GM19455 (cell line): Measurements from ENCODE around the gene ATP10A.
"Not testable (repeated sequence)": the region's sequence is repeated elsewhere in the genome, so short reads cannot be mapped to it uniquely, and the experiment has no call there.

Experiments used
- ATAC-seq: cut with Tn5 transposase; IDR thresholded peaks from one replicate; pipeline ENCODE4 v1.9.1; 2021; ENCODE audit not compliant: unreplicated experiment

Gene ATP10A

DNA sequence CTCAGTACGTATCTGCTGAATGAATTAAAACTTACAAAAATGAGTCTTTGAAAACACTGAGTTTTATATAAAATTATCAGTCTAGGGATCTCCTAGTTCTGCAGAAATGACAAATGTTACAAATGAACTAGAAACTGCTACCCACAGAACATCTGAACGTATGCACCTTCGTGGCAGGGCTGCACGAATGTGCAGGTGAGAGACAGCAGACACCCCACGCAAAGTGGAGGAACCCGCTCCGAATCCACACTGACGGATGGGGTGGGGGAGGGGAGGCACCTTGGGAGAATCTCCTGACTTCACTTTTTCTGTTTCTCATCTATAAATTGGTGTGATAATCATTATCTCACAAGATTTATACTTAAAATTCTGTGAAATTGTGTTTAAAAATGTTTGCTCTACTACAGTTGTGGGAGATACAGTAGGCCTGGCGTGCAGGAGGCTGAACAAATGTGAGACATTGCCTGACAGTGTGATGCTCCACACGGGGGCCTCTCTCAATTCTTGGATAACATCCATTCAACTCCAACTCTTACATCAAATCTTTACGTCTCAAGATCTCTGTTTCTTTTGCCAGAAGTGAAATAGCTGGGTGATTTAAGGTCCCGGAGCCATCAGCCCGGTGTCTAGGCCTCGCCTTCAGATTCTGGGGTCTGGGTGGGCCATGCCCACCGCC, 86.9 kb downstream of the ATP10A start:
- no peak for ATAC-seq

DNA sequence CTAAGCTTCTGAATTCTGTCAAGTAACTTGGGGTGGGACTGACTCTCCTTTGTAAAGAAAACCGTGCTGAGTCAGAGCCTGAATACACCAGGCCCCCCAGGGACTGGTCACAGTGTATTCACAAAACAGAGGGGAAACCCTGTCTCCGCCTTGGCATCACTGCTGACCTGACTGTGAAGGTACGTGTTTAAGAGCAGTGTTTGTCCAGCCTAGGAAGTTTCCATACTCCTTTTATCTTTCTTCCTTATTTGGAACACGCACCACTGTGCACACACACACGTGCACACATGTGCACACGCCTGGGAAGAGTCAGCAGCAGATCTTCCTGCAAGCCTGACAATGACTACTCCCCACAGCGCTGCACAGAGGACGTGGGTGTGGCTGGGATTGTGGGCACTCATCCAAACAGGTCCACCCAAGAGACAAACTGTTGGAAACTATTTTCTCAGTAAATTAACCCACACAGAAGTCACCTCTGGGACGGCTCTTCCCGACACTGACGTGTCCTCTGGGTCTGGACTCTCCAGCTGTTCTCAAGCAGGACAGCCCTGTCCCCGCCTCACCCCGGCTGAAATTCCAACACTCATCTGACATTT, 87.7 kb downstream of the ATP10A start:
- ATAC-seq = peak; percentile 64

DNA sequence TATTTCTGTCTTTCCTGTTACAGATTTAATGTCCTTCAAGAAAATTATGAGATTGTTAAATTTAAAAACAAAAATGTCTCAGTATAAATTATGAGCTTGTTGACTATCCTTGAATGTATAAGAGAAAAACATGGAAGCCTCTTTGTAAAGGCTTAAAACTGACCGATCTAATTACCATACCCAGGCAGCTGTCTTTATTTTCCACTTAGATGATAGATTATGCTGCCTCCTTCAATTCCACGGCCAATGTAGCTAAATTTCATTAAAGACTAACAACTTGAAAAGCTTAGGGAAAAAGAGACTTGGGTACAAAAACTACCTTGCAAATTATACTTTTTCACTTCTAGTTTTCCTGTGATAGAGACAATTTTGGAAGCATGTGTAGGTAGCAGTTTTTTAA, 88.3 kb downstream of the ATP10A start:
- no peak for ATAC-seq

DNA sequence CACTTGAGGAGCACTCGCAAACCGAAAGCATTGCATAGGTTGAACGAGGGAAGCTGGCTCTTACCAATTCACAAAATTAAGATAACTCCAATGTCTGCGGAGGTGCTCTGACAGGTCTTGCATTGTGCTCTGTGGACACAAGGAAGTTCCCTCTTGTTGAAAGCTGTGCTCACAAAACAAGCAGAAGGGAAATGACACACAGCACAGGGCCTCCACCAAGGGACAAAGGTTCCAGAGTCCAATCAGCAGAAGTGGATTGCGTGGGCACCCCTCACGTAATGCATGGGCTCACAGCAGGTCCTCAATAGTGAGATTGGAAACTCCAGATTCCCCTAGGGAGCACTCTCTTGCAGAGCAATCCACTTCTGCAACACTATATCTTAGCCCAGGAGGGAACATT, 89.9 kb downstream of the ATP10A start:
- ATAC-seq = no peak

DNA sequence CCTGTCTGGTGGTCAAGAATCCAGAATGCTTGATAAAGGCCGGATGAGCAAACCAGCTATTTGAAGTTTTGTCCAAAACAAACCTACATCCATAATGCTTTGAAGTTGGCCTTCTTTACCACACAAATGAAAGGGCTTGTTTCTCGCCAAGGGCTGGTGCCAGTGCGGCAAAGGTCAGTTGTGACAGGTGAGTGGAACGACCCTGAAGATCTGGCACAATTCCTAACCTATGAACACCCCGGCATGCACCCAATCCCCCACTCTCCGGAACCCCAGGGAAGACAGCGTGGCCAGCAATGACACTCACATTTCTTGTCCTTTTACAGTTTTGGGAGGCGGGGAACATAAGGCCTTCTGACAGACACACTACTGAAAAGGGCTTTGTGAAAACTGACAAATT, 90.6 kb downstream of the ATP10A start:
- no peak for ATAC-seq

DNA sequence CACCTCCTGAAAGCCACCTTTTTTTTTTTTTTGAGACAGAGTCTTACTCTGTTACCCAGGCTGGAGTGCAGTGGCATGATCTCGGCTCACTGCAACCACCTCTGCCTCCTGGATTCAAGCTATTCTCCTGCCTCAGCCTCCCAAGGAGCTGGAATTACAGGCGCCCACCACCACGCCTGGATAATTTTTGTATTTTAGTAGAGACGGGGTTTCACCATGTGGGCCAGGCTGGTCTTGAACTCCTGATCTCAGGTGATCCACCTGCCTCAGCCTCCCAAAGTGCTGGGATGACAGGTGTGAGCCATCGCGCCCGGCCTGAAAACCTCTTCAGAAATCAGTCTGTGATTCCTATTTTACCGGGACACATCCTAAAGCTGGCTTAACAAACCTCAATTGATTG, 91.4 kb downstream of the ATP10A start:
- ATAC-seq = not testable (repeated sequence)

DNA sequence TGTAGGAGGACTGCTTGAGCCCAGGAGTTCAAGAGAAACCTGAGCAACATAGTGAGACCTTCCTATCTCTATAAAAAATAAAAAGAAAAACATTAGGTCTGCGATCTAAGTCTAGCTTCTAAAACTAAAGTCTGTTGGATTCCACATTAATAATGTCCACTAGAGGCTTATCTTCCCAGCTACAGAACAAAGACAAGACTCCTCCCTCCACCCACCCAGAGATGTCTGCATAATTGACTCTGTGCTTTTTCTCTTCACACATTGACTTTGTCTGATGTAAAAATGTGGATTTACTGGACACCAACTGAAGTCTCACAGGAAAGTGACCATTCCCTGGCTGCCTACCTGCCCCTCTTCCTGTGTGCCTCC, 91.8 kb downstream of the ATP10A start:
- ATAC-seq = no peak

DNA sequence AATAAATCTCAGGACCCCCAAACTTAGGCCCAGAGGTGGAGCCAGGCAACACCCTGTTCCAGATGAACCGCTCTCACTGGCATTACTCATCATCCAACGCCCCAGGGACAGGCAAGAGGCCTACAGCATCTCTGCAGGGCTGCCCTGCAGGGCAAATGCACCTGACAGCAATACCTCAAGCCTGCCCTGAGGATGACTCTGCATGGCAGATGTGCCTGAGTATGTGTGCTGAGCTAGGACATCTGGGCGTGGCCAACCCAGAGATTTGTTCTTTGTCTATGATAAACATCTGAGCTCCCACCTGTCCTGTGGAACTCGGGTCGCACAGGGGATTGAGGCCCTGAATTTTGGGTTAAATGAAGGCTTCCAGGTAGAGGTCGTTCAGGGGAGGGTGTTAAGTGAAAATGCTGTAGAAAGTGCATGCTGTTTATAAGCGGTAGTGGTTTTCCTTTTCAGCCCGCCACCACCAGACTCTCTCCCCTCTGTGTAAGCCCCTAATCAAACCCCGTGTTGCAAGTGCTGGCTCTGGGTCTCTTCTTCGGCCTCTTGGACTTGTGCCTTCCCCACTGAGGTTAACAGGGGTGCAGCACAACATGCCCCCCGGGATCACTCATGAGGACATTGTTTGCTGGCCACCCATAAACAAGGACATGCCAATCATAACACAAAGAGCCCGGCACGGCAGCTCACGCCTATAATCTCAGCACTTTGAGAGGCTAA, 92.3 kb downstream of the ATP10A start:
- no peak for ATAC-seq

DNA sequence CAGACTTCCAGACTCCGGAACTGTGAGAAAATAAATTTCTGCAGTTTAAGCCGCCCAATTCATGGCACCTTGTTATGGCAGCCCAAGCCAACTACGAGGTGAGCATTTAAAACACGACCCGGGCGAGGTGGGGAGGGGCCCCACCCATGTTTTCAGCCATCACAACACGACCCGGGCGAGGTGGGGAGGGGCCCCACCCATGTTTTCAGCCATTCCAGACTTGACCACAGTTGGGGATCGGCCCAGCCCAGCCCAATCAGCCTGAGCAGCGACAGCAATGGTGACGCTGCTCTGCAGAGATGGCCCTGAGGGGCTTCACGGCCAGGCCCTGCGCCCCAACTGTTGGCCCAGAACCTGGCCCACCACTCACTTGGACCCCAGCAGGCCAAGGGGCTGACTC, 93.1 kb downstream of the ATP10A start:
- no peak for ATAC-seq

DNA sequence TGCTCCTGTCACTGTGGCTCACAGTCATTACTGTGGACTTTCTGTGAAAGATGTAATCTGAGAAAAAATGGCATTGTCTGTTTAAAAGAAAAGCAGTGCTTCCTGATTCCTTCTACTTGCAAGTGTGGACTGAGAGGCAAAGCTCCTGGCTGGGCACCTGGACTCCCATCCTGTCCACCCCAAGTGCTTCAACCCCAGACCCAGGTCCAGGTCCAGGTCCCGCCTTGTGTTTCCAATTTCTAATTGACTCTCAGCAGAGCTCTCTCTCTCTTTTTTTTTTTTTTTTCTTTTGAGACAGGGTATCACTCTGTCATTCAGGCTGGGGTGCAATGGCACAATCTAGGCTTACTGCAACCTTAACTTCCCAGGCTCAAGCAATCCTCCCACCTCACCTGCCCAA, 94.9 kb downstream of the ATP10A start:
- ATAC-seq = no peak

DNA sequence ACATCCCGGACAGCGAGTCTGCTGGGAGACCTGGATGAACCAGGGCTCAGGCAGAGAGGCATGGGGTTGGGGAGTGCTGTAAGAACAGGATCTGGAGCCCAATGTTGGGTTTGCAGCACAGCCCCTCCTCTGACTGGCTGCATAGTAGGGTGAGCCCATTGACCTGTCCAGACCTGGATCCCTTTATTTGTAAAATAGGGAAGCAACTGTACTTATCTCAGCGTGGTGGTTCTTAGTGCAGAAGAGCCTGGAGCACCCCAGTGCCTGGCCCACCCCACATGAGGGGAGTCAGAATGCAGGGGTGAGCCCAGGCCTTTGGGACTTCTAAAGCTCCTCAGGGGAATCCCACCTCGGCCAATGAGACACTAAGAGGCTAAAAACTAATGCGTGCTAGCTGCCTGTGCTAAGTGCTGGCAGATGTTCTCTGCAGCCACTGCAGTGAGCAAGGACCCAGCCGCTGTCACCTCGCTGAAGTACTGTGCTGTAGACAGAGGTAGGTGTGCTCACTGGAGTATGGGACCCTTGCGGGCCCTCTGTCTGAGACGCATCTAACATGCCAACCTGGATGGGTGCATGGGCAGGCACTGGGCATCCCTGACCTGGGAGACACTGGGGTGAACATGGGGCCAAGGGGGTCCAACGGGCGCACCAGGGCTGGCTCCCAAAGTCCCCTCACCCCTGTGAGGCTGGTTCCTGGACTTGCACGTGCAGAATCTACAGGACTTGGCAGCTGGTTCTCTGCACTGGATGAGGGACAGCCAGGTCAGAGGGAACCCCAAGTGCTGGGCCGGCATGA, 95.6 kb downstream of the ATP10A start:
- no peak for ATAC-seq

DNA sequence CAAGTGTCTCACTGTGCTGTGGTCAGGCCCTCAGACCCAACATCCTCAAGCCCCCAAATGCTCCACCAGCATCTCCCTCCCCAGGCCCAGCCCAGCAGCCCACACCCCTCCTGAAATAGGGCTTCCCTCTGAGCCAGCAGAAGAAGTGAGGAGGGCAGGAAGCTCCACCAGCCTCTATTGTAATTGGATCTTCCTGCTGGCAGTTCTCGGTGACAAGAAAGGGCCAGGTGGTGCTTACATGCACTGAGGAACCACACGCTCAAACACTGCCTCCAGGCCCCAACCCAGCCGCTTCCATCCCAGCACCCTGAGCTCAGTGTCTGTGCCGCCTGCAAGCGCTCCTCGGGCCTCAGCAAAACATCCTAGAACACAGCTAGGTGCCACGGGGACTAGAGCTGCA, 96.7 kb downstream of the ATP10A start:
- no peak for ATAC-seq

DNA sequence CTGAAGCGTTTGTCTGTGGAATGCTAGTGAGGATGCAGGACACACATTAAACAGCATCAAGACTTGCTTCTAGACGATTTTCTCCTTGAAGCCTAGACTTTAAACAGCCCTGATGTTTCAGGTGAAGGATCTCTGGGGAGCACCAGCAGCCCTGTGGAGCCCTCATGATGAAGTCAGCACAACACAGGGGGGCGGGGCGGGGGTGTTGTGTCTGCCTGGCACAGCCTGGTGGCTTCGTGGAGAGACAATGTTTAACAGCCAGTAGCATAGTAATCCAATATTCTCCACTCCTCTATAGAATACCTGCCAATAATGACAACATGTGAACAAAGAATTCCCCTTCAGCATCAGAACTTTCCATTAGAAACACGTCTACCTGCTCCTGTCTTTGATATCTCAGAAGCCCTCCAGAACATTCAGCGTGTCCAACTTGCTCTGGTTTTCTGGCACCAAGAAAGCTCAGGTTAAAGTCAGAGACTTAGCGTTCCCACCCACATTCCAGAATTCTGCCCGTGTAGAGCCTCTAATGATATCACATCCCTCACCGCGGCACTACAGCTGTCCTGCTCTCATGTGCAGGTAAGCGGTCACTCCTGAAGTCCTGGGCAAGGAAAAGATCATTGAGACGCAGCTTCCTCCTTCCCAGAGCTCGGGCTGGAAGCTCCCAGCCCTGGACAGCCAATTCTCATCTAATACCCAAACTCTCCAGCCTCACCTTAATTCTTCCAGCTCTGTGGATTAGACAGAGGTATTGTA, 98.0 kb downstream of the ATP10A start:
- no peak for ATAC-seq

DNA sequence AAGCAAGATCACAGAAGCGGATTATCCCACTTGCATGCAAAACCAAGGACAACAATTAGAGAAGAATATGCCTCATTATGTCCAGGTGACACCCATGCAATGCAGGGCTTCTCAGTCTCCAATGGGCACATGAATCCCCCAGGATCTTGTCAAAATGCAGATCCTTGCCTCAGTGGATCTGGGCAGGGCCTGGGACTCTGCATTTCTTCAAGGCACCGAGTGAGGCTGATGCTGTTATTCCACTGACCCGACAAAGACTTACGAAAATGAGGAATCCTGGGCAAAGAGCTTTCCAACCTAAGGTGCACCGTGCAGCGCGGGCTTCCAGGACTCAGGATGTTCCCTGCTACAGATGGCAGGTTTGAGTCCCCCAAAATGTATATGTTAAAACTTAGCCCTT, 99.2 kb downstream of the ATP10A start:
- ATAC-seq = no peak

DNA sequence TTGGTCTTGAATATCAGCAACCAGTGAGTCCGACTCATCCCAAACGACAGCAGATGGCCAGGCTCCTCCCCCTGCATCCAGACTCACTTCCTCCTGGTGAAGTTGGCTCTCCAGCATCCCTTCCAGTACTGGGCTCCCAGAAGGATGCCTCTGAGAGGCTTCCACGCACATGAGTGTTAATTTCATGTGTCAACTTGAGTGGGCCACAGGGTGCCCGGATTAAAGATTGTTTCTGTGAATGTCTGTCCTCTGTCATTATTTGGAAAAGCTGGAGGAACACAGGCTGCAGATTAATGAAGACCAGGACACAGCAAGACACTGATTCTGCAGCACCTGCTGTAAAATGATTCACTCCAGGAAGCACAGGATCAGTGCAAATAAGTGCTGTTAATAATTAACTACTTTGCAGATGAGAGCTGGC, 99.8 kb downstream of the ATP10A start:
- no peak for ATAC-seq

DNA sequence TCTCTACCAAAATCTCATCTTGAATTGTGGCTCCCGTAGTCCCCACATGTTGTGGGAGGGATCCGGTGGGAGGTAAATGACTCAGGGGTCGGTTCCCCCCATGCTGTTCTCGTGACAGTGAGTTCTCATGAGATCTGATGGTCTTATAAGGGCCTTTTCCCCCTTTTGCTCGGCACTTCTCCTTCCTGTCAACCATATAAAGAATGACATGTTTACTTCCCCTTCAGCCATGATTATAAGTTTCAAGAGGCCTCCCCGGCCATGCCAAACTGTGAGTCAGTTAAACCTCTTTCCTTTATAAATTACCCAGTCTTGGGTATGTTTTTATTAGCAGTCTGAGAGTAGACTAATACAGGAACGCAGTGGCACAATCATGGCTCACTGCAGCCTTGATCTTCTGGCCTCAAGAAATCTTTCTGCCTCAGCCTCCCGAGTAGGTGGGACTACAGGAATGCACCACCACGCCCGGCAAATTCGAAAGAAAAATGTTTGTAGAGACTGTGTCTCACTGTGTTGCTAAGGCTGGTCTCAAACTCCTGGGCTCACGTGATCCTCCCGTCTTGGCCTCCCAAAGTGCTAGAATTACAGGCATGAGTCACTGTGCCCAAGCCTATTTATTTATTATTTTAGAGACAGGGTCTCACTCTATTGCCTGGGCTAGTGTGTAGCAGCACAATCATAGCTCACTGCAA, 101.0 kb downstream of the ATP10A start:
- ATAC-seq = no peak

DNA sequence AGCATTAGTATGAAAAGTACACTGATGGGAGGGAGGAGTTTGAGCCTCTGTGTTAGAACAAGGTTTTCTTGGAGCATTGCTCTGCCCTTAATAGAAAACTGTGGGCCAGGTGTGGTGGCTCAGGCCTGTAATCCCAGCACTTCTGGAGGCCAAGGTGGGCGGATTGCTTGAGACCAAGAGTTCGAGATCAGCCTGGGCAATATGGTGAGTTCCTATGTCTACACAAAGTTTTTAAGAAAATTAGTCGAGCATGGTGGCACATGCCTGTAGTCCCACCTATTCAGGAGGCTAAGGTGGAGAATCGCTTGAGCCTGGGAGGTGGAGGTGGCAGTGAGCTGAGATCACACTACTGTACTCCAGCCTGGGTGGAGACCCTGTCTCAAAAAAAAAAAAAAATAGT, 103.7 kb downstream of the ATP10A start:
- ATAC-seq = no peak

DNA sequence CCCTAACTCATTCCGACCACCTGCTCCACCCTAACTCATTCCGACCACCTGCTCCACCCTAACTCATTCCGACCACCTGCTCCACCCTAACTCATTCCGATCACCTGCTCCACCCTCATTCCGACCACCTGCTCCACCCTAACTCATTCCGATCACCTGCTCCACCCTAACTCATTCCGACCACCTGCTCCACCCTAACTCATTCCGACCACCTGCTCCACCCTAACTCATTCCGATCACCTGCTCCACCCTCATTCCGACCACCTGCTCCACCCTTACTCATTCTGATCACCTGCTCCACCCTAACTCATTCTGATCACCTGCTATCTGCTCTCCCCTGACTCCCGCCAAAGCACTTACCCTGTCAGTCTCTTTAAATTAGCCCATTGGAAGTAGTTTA, 104.5 kb downstream of the ATP10A start:
- ATAC-seq = not testable (repeated sequence)

DNA sequence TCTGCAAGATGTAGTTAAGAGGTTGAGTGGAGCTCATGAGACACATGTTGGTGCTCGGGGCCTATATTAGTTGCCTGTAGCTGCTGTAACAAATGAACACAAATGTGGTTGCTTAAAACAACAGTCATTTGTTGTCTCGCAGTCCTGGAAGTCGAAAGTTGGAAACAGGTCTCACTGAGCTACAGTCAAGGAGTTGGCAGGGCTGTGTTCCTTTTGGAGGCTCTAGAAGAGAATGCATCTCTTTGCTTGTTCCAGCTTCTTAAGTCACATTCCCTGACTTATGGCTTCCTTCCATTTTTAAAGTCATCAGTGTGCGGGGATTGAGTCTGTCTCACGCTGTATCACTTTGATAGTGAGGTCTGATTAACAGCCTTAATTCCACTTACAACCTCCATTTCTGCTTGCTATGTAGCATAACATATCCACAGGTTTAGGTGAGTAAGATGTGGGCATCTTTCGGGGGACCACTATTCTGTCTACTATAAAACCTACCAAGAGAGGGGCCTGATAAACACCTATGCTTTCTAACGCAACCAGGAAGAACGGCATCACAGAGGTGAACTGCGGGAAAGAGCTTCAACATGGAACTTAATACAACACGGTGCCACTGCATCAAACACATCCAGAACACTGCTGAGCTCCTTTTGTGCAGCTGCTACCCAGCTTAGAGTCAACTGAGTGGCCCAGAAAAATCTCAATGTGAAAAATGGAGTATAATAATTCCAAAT, 119.4 kb downstream of the ATP10A start:
- no peak for ATAC-seq
